GM10266 (cell line): ENCODE results near the gene ARHGAP44.

ENCODE experiments used
- DNase-seq: peaks from one replicate; pipeline ENCODE4 v3.0.0; 2012; ENCODE audit errors: extremely low spot score
- TF ChIP-seq, protein P1 (sequence below): IDR thresholded peaks from 2 replicates; pipeline ENCODE4 v1.5.1; 2012; ENCODE audit warnings: mild to moderate bottlenecking, low read depth; ENCODE audit not compliant: control insufficient read depth, insufficient read depth; ENCODE audit errors: missing control alignments

ARHGAP44 gene

DNA sequence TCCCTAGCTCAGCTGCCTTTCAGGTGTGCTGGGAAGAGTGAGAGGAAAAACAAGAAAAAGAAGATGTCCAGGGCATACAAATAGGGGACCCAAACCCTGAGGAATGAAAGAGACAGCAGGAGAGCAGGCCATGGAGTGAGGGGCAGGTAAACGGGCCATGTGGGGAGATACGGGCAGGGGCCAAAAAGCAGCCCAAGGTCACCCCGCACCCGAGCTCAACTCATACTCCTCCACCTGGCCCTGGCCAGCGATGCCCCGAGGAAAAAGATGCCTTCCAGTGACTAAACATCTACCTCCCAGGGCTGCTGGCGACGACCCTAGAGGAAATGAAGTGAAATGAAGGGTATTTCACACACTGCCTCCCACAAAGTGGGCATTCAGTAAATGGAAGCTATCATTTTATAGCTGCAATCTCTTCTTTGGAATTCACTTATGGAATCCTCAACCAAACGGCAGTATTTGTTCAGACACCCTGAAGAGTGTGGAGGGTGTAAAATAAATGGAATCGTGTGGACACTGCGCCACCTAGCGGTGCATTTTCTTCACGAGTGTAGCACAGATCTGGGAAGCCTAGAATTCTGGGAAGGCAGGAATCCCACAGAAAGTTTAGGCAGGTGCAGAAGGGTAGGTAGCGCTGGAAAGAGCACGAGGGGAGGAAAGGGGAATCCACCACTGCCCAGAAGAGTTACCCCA is 213.6 kb downstream of the ARHGAP44 start:
- TF ChIP-seq, protein P1, sequence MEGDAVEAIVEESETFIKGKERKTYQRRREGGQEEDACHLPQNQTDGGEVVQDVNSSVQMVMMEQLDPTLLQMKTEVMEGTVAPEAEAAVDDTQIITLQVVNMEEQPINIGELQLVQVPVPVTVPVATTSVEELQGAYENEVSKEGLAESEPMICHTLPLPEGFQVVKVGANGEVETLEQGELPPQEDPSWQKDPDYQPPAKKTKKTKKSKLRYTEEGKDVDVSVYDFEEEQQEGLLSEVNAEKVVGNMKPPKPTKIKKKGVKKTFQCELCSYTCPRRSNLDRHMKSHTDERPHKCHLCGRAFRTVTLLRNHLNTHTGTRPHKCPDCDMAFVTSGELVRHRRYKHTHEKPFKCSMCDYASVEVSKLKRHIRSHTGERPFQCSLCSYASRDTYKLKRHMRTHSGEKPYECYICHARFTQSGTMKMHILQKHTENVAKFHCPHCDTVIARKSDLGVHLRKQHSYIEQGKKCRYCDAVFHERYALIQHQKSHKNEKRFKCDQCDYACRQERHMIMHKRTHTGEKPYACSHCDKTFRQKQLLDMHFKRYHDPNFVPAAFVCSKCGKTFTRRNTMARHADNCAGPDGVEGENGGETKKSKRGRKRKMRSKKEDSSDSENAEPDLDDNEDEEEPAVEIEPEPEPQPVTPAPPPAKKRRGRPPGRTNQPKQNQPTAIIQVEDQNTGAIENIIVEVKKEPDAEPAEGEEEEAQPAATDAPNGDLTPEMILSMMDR = peak; percentile 82
- peak; percentile 62 for DNase-seq

DNA sequence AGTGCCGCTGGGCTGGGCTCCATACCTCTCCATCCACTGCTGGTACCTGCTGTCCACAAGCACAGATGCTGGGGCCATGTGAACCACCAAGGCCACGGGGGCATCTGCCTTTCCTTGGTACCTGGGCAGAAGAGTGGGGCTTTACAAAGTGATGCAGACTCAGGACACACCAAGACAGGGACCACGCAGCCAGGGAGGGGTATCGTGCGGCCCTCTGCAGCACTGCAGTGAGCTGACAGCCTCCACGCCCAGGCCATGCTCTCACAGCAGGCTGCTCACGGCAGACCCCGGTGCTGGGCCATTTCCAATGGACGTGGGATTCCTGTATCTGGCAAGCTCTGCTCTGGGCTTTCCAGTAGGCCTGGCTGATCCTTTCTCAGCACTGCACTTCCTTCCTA is 214.2 kb downstream of the ARHGAP44 start:
- DNase-seq = no peak
- TF ChIP-seq, protein P1 = no peak

DNA sequence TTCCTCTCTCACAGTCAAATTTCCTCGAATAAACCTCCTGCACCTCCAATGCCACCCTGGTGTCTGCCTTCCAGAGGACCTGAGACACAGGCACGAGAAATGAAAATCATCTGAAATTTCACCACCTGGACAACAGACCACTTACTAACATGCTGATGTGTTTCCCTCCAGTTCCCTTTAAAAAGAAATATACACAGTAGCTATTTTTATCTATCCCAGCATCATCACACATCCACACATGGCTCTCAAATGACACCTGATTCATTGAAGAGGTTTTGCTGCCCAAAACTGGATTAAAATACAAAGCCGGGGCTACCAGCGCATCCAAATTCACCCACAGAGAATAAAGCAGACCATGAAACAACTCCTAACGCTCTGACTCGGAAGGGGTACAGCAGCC is 214.6 kb downstream of the ARHGAP44 start:
- TF ChIP-seq, protein P1 = no peak
- DNase-seq = no peak

DNA sequence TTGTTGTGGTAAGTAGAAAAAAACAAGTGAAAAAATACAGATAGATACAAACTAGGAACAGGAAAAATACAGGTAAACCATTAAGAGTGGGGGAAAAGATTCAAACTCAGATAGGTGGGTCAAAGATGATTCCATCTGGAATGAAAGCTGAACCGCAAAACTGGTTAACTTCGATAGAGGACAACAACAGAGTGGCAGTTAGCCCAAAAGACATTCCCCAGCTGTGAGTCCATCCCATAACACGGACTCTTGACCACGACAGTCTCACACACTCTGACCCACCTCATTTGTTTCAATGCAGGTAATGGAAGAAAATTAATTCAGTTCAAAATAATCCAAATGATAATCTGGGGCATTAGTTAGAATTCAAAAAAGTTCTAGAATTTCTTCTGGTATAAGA is 215.0 kb downstream of the ARHGAP44 start:
- DNase-seq = no peak
- TF ChIP-seq, protein P1 = no peak

DNA sequence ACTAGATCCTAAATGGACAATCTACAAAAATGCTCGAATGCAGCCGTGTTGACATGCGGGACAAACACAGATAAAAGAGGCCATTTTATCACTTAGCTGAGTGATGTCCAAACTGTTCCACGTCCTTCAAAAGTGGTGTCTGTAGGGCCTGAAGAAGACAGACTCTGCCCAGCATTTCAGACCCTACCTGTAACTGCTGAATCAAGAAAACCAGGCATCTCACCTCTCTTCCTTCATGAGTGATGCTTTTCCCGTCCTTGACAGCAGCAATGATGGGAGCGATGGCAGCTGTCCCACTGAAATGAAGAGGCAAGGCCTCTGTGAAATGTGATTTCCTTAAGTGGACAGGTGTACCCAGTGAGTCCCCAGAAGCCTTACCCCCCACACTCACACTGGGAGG is 216.2 kb downstream of the ARHGAP44 start:
- TF ChIP-seq, protein P1 = no peak
- no peak for DNase-seq

DNA sequence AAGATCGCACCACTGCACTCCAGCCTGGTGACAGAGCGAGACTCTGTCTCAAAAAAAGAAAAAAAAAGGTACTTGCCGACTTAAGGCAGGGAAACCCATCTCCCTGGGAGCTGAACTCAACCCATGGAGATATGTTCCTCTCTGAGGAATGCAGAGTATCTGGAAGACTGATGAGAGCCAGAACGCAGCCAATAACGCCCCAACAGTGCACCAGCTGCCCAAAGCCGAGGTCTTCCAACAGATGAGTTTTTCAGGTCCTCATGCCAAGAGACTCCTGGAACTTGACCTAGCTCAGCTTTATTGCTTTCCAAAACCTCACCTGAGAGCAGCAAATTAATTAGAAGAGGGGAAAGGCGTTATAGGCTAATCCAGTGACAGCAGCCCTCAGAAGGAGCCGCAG is 219.2 kb downstream of the ARHGAP44 start:
- TF ChIP-seq, protein P1 = no peak
- no peak for DNase-seq

DNA sequence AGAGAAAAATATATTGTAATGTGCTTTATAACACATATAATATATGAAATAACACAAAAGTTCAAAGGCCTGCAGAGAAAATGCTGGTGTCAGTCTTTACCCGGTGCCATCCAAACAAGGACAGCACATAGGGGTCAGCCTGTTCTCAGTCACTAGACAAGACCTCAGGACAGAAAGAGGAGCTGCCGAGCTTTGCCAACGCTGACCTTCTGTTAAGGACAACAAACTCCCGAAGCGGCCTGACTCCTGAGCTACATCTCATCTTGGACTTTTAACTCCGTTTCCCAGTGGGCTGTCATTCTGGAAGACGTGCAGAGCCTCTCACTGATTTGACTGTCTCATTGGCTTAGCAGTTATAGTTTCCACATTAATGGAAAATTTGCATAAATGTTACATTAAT is 221.7 kb downstream of the ARHGAP44 start:
- TF ChIP-seq, protein P1 = no peak
- DNase-seq = no peak
